B cell (primary cell): ENCODE measurements around the gene CAMK1D. TPM values are rescaled to one million over a fixed set of nuclear protein-coding genes. Genes with fewer than 3 reads are reported as not detected.

Experiments
- ATAC-seq: fragments of 200-7000 bp; cut with Tn5 transposase; one replicate; pipeline ENCODE4 v1.10.0; 2021; ENCODE audit warnings: low read depth, mild to moderate bottlenecking, moderate number of reproducible peaks, moderate library complexity
- CTCF ChIA-PET: fragments of 350-600 bp; sonication (Branson Sonifier 250); formaldehyde crosslinking; loops from one replicate; lab custom pipeline; 2021; ENCODE audit warnings: antibody characterized with exemption, inconsistent platforms; lab: Charles Lee
- POLR2A ChIA-PET: fragments of 350-600 bp; sonication (Branson Sonifier 250); formaldehyde crosslinking; loops from one replicate; lab custom pipeline; 2021; ENCODE audit warnings: antibody characterized with exemption; lab: Charles Lee
- DNase-seq: peaks from one replicate; pipeline ENCODE4 v3.0.0; 2013
- H2AFZ ChIP-seq: 2 replicates; pipeline ENCODE4 v1.6.1; 2012; ENCODE audit warnings: mild to moderate bottlenecking, low read depth, low read length; ENCODE audit not compliant: insufficient read depth, poor library complexity, severe bottlenecking
- H3K27ac ChIP-seq, 2 donors: 1 replicate in 1 of 2; 2 replicates in 1 of 2; pipeline ENCODE4 v1.5.1; 2012 to 2013; ENCODE audit warnings: low read length in 2 of 2, mild to moderate bottlenecking in 2 of 2, moderate library complexity in 1 of 2
- H3K27me3 ChIP-seq, 4 experiments: fragments of 200-600 bp in 1 of 4; sonication (generic) in 1 of 4; replicated peaks in 1 of 4; 1 replicate in 2 of 4; 2 replicates in 2 of 4; pipeline versions ENCODE4 v1.6.1 to v1.7.0; 2013 to 2016; ENCODE audit warnings: low read length in 3 of 4, mild to moderate bottlenecking in 2 of 4, mixed read lengths in 1 of 4, moderate library complexity in 1 of 4; ENCODE audit not compliant: insufficient read depth in 4 of 4, control insufficient read depth in 3 of 4; ENCODE audit errors: control extremely low read depth in 1 of 4
- H3K36me3 ChIP-seq, 2 experiments: replicated peaks in 1 of 2; 1 replicate in 1 of 2; 2 replicates in 1 of 2; pipeline versions ENCODE4 v1.6.1 to v1.7.1; 2013; ENCODE audit warnings: low read length in 1 of 2; ENCODE audit not compliant: insufficient read depth in 2 of 2, control insufficient read depth in 1 of 2; ENCODE audit errors: control extremely low read depth in 1 of 2, extremely low read depth in 1 of 2
- H3K4me1 ChIP-seq, 2 donors: fragments of 200-600 bp in 1 of 2; sonication (generic) in 1 of 2; 1 replicate in 1 of 2; 2 replicates in 1 of 2; pipeline versions ENCODE4 v1.5.1 to v1.6.1; 2013 to 2017; ENCODE audit warnings: low read length in 2 of 2; ENCODE audit not compliant: control insufficient read depth in 2 of 2, insufficient read depth in 2 of 2
- H3K4me2 ChIP-seq: replicated peaks from 2 replicates; pipeline ENCODE3; 2012; ENCODE audit warnings: mild to moderate bottlenecking, low read depth, low read length; ENCODE audit not compliant: poor library complexity, severe bottlenecking
- H3K4me3 ChIP-seq, 5 experiments: fragments of 200-600 bp in 1 of 5; sonication (generic) in 1 of 5; 1 replicate in 3 of 5; 2 replicates in 2 of 5; pipeline versions ENCODE4 v1.5.1 to v1.7.0; 2011 to 2016; ENCODE audit warnings: low read length in 4 of 5, mild to moderate bottlenecking in 4 of 5, low read depth in 2 of 5, control low read depth in 1 of 5, moderate library complexity in 1 of 5; ENCODE audit not compliant: insufficient read depth in 1 of 5; ENCODE audit errors: control extremely low read depth in 1 of 5, extremely low read depth in 1 of 5
- H3K79me2 ChIP-seq: fragments of 200-600 bp; sonication (generic); one replicate; pipeline ENCODE4 v1.6.0; 2016; ENCODE audit warnings: low read length; ENCODE audit not compliant: control insufficient read depth, insufficient read depth
- H3K9ac ChIP-seq: fragments of 200-600 bp; sonication (generic); 2 replicates; pipeline ENCODE4 v1.6.1; 2017; ENCODE audit warnings: mild to moderate bottlenecking, low read length, moderate library complexity
- H3K9me3 ChIP-seq, 3 donors: one replicate each; pipeline versions ENCODE4 v1.6.1 to v1.7.1; 2013; ENCODE audit warnings: low read length in 2 of 3; ENCODE audit not compliant: control insufficient read depth in 2 of 3, insufficient read depth in 1 of 3; ENCODE audit errors: control extremely low read depth in 1 of 3
- H4K20me1 ChIP-seq: 2 replicates; pipeline ENCODE4 v1.6.0; 2012; ENCODE audit warnings: mild to moderate bottlenecking, low read length; ENCODE audit not compliant: insufficient read depth, control insufficient read depth, poor library complexity, severe bottlenecking
- H3K27ac Mint-ChIP-seq: one replicate; pipeline ENCODE4 v1.8.0; 2021; ENCODE audit warnings: mixed read lengths
- H3K27me3 Mint-ChIP-seq: one replicate; pipeline ENCODE4 v1.8.0; 2021; ENCODE audit warnings: mixed read lengths
- H3K4me1 Mint-ChIP-seq: one replicate; pipeline ENCODE4 v1.8.0; 2021; ENCODE audit warnings: mixed read lengths
- H3K4me3 Mint-ChIP-seq: one replicate; pipeline ENCODE4 v1.8.0; 2021; ENCODE audit warnings: mixed read lengths
- H3K9me3 Mint-ChIP-seq: one replicate; pipeline ENCODE4 v1.8.0; 2022; ENCODE audit warnings: mixed read lengths; ENCODE audit not compliant: insufficient read depth
- EZH2 ChIP-seq: IDR thresholded peaks from 2 replicates; pipeline ENCODE4 v1.6.1; 2012; ENCODE audit warnings: borderline replicate concordance, low read depth, mild to moderate bottlenecking, moderate library complexity, low read length; ENCODE audit not compliant: insufficient read depth, poor library complexity, severe bottlenecking
- WGBS: methylation state at CpG from one replicate; pipeline ENCODE4 v1.1.5; 2013; ENCODE audit warnings: missing lambda C conversion rate; ENCODE audit not compliant: insufficient coverage; 5-methylcytosine and 5-hydroxymethylcytosine counted together
- intact Hi-C: fragments of 100-400 bp; cut with micrococcal nuclease; formaldehyde crosslinking; loops from one replicate; pipeline ENCODE4 v1.10.0; 2022
- polyA plus RNA-seq: library from polyadenylated mRNA; depleted of rRNA; stranded (reverse); fragments of >200 nt; gene quantifications from 2 replicates; pipeline ENCODE4 v1.2.3, GENCODE V29; 2012
- total RNA-seq, 2 donors: library from RNA; stranded (reverse); fragments of 120-200 nt in 1 of 2; gene quantifications; 1 replicate in 1 of 2; 2 replicates in 1 of 2; pipeline versions ENCODE4 v1.2.3 to v1.2.4, GENCODE V29; 2013 to 2022
- TF ChIP-seq, protein P1 (sequence below): fragments of 200-600 bp; IDR thresholded peaks from one replicate; pipeline ENCODE4 v1.8.0; 2022; ENCODE audit warnings: antibody characterized with exemption, mild to moderate bottlenecking

The CAMK1D gene
- total and polyA plus RNA-seq, 2 donors (not counting 1 experiment from before 2014, with no cell fraction given), result 34.1 to 69.7 TPM

DNA sequence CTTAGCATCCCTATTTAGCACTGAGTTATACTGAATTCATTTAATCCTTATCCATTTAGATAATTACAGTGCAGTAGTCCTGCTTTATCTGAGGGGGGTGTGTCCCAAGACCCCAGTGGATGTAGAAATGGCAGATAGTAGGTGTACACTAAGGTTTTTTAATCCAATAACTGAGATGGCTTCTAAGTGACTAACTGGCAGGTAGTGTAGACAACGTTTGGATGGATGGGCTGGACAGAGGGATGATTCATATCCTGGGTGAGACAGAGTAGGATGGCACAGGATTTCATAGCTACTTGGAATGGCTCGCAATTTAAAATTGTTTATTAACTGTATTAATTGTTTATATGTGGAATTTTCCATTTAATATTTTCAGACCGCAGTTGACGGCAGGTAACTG, 356.6 kb downstream of the CAMK1D start:
- H3K9me3 Mint-ChIP-seq, result no peaks in the 10 kb centered on the region
- peak overlapping the region; percentile 4 for H3K27ac Mint-ChIP-seq
- Histone ChIP-seq H3K4me3 (no peak overlapping the region), H2AFZ (no peak overlapping the region), H3K79me2 (peaks cover 33% of the 10 kb centered on the region), H3K9me3 (no peaks in the 10 kb centered on the region), H3K27ac (no peak overlapping the region), H3K9ac (no peak overlapping the region), H3K4me1 (peaks cover 0 to 1% of the 10 kb centered on the region in 2 donors), H3K4me2 (no peak overlapping the region), H3K27me3 (no peaks in the 10 kb centered on the region), H4K20me1 (peaks cover 33% of the 10 kb centered on the region), H3K36me3 (peaks cover 5 to 8% of the 10 kb centered on the region in 2 experiments)
- DNase-seq, result no peak
- no peaks in the 10 kb centered on the region for H3K27me3 Mint-ChIP-seq
- ChIA-PET CTCF (interaction anchor here (1.1 to 8.2 kb wide), 3 partner anchors 9 to 491 kb away, joined by 3 to 122 read pairs (median 39); no protein-coding TSS in a partner anchor), POLR2A (no interaction called here)
- intact Hi-C loops, result no loop called here
- 100% methylated on average over 1 of the region's 4 CpGs for WGBS
- TF ChIP-seq EZH2, result no peak
- TF ChIP-seq, protein P1, sequence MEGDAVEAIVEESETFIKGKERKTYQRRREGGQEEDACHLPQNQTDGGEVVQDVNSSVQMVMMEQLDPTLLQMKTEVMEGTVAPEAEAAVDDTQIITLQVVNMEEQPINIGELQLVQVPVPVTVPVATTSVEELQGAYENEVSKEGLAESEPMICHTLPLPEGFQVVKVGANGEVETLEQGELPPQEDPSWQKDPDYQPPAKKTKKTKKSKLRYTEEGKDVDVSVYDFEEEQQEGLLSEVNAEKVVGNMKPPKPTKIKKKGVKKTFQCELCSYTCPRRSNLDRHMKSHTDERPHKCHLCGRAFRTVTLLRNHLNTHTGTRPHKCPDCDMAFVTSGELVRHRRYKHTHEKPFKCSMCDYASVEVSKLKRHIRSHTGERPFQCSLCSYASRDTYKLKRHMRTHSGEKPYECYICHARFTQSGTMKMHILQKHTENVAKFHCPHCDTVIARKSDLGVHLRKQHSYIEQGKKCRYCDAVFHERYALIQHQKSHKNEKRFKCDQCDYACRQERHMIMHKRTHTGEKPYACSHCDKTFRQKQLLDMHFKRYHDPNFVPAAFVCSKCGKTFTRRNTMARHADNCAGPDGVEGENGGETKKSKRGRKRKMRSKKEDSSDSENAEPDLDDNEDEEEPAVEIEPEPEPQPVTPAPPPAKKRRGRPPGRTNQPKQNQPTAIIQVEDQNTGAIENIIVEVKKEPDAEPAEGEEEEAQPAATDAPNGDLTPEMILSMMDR, result no peak
- no peak overlapping the region for H3K4me3 Mint-ChIP-seq
- H3K4me1 Mint-ChIP-seq, result peaks cover 15% of the 10 kb centered on the region
- no peak for ATAC-seq

DNA sequence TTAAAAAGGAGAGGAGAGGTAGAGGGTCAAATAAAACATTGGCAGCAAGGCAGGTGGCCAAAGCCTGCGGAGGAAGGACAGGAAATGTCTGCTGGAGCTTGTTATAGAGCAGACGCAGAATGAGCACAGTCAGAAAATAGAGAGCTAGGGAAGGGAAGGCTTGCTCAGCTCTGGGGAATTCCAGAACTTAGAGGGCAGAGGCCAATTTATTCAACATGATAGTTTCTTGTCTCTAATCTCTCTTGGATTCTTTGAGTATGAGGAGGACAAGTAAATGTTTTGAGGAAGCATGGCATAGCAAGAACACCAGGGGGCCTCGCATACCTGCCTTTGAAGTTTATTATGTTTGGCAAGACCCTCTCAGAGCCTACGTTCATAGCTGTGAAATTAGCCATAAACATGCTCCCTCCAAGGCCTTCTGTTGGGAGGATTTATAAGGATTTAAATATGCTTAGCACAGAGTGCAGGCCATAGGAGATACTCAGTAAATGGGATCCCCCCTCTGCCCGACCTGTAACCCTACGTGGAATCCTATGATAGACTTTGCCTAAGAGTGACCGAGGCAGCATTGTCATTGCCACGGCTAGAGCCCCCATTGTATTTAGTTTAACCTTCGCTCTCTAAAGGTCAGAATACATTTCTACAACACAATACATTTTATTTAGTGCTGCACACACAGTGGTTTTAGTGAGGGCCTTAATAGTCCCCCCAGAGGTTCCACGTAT, 358.3 kb downstream of the CAMK1D start:
- Histone ChIP-seq H3K79me2 (peaks cover 36% of the 10 kb centered on the region), H3K36me3 (peaks cover 5 to 8% of the 10 kb centered on the region in 2 experiments), H3K4me3 (no peak overlapping the region), H3K4me2 (no peak overlapping the region), H2AFZ (no peak overlapping the region), H3K27me3 (no peaks in the 10 kb centered on the region), H3K4me1 (peaks cover 0 to 3% of the 10 kb centered on the region in 2 donors), H3K9ac (no peak overlapping the region), H3K27ac (peak overlapping the region in 1 of 2 donors; percentile 59), H3K9me3 (no peaks in the 10 kb centered on the region), H4K20me1 (peaks cover 38% of the 10 kb centered on the region)
- ChIA-PET CTCF (interaction anchor here (0.6 to 8.2 kb wide), 12 partner anchors 10 to 493 kb away, joined by 3 to 122 read pairs (median 4); no protein-coding TSS in a partner anchor), POLR2A (no interaction called here)
- Mint-ChIP-seq H3K9me3 (no peaks in the 10 kb centered on the region), H3K27me3 (no peaks in the 10 kb centered on the region), H3K4me3 (no peak overlapping the region), H3K27ac (peak overlapping the region; percentile 67), H3K4me1 (peaks cover 16% of the 10 kb centered on the region)
- WGBS, result 76% methylated on average over 9 of the region's 10 CpGs
- DNase-seq (peak; percentile 41), ATAC-seq (peak; percentile 24)
- TF ChIP-seq, protein P1, result peak; percentile 47
- no peak for TF ChIP-seq EZH2
- intact Hi-C loops, result no loop called here
